Effector CD8-positive, alpha-beta T cell (primary cell): ENCODE results near the gene AP2A1.
A peak's percentile ranks its signal among the peaks of the same experiment; 100 is the strongest.

ENCODE experiments used
- DNase-seq: peaks from one replicate; lab custom pipeline; 2025; lab: John Stamatoyannopoulos, UW

The AP2A1 gene

DNA sequence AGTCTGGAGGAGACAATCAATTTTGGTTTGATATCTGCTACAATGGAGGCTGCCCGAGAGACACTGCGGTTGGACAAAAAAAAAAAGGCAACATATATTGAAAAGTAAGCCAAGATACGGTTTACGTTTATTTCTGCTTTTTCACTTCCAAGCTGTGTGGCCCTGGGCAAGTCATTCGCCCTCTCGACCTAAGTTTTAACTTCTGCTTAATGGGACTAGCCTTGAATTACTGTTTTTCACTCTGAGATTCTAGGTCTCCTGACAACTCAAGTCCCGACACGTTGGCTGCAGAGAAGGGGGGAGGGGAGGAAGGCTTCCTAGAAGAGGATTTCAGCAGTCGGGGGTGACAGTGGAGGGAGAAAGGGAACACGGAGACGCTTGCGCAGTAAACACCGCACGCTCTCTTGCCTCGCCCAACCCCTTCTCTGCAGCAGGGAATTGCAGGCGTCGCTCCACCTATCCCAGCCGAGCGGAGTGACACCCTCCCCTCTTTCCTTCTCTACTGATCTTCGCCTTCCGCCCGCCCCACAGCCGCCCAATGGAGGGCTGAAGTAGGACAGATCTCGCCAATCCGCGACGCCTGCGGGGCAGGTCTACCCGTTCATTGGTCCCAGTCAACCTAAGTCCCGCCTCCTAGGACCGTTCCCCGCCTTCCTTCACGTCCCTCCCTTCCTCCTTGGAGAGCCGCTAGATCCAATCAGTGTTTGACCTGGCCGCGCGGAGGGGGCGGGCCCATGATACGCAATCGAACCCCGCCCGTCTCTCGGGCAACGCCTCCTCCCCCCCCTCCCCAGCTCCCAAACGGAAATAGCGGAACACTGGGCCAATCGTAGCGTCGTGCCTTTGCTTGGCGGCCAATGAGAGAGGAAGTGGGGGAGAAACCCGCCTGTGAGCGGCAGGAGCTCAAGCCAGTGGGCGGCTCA is 533 bp upstream of the AP2A1 start:
- peak; percentile 99 for DNase-seq

DNA sequence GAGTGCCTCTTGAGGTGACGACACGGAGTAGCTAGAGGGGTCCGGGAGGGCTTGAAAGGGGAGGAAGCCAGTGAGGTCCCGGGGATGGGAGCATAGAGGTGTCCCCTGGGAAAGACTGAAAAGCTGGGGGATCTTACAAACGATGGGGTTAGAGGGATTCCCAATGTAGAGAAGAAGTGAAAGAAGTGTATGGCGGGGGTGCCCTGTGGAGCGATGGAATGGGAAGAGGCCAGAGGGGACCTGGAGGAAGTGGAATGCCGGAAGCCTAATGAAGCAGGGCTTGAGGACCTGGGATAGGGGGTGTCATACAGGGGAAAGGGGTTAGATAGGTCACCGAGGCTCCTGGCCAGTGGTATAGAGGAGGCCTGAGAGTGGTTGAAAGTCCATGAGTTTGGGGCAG is 580 bp downstream of the AP2A1 start:
- no peak for DNase-seq

DNA sequence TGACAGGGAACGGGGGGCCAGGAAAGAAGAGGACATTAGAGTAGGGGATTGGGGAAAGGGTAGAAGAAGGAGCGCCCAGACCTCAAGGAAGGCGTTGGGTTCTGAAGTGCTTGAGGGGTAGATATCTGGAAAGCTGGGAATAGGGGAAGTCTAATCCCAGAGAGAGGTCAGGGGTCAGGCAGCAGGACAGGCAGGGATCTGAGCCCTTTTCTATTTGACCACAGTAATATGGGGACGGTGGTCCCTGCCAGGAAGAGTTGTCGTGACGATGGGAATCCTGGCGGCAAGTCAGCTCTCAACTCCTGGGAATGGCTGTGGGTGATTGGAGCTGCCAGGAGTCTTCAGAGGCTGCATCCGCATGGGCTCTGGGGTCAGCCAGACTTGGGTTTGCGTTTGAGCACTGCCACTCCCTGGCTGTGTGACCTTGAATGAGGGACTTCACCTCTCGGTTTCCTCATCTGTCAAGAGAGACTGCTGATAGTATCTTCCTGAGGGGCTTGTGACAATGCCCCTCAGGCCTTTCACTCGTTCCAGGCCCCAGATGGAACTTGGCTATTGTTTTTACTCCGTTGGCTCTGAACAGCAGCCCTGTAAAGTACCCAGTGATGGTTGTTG is 1.3 kb downstream of the AP2A1 start:
- no peak for DNase-seq

DNA sequence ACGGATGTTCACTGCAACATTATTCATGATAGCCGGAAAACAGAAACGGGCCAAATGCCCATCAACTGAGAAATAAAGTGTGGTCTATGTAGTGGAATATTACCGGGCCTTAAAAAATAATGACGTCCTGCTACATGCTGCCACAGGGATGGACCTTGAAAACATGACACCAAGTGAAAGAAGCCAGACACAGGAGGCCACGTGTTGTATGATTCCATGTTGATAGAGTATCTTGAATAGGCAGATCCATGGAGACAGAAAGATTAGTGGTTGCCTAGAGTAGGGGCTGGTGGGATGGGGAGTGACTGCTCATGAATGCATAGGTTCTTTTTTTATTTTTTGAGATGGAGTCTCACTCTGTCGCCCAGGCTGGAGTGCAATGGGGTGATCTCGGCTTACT is 3.7 kb downstream of the AP2A1 start:
- no peak for DNase-seq

DNA sequence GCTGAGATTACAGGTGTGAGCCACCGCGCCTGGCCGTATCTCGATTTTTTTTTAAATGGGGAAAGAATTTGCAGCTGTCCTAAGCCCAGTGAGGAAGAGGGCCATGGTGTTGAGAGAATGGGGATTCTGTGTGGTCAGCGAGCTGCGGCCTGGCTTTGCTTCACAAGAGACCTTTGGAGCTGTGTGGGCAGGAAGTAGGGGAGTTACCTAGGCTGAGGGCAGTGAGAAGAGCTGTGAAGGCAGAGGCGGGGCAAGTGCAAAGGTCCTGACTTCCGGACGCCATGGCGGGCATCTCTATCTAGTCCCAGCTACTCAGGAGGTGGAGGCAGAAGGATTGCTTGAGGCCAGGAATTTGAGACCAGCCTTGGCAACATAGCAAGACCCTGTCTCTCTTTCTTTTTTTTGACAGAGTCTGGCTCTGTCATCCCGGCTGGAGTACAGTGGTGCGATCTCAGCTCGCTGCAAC is 4.9 kb downstream of the AP2A1 start:
- no peak for DNase-seq

DNA sequence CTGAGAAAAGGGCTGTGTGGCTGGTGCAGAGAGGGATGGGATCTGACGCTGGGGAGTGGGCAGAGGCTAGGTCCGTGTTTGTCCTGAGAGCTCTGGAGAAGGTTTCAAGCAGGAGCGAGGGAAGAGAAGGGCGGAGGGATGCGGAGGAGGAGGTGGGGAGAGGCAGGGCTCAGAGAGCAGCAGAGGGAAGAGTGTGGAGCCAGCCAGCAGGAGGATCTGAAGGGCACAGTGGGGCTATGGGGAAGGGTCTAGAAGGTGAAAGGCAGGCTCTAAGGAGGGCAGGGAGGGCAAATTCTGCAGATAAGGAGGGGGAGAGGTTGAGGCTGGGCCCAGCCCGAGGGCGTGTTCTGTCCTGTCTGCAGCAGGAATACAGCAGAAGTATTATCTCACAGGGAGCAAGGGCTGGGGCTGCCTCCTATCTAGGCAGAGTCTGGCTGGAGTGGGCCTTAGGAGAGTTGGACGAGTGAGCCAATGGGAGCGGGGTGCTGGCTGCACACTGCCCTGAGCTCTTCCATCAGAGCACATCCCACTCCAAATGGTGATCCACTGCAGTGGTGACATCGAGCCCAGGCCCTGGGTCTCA is 6.1 kb downstream of the AP2A1 start:
- DNase-seq: no peak

DNA sequence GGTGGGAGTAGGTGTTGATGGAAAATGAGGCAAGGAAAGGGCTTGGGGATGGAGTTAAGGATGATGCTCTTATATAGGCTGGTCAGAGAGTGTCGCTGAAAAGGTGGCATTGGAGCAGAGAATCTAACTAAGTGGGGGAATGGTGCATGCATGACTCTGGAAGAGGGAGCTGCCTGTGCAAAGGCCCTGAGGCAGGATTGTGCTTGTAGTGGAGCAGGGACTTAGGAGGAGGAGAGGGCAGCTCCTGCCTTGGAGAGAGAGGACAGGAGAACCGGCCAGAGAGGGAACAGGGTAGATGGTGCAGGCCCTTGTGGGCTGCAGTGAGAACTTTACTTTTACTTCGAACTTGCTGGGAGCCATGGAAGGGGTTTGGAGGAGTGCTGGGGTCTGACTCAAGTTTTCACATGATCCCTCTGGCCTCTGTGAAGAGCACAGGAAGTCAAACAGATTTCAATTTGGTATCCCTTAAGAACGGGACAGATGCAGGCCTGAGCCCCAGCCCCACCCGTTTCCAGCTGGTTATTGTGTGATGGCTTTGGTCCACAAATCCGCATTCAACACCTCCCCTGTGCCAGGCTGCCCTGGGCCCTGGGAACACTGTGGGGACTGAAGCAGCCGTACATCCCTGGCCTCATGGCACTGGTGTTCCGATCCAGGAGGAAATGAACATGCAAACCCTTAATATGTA is 7.0 kb downstream of the AP2A1 start:
- no peak for DNase-seq

DNA sequence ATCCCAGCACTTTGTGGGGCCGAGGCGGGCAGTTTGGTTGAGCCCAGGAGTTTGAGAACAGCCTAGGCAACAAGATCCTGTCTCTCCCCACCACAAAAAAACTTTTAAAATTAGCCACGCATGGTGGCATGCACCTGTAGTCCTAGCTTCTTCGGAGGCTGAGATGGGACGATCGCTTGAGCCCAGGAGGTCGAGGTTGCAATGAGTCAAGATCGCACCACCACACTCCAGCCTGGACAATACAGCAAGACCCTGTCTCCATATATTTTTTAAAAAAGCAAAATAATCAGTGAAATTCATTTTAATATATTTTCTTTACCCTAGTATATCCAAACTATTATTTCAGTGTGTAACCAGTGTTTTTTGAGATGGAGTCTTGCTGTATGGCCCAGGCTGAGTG is 8.2 kb downstream of the AP2A1 start:
- no peak for DNase-seq

DNA sequence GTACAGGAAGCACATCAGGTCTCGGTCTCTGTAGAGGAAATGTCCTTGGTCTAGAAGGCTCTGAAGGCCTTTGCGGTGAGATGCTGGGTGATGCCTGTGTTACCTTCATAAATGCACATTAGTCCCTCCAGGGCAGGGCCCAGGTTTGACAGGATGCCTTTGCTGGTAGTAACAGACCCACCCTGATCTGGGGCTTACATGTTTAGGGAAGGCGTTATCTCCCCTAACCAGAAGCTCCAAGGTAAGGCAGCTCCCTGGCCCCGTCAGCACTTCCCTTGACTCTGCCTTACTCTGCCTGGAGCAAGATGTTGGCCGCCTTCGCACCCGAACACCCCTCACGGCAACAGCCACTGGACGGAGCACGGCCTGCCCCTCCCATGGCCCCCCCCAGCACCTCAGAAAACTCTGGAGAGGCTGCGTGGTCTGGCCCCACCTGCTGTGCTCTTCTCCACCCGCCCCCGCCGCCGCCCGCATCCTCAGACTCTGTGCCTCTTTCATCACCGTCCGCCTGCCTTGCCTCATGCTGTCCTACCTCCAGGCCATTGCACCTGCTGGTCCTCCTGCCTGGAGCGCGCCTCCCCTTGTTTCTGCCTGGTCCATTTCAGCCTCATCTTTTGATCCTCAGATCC is 9.1 kb downstream of the AP2A1 start:
- DNase-seq: no peak

DNA sequence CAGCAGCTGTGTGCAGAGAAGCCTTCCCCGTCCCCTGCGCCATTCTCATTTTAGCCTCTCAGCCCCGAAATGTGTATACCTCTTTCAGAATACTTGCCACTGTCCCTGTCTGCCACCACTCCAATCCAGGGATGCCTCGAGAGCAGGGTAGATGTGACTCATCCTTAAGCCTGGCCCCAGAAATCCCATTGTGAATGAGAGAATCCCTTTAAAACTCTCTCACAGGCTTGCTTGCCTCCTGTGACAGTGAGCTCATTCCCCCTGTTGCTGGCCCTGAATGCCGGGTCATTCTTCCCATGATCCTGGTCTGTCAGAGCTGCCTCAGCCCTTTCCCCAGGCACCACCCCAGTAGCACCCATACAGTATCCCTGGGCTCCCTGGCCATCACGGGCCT is 9.6 kb downstream of the AP2A1 start:
- DNase-seq: no peak

DNA sequence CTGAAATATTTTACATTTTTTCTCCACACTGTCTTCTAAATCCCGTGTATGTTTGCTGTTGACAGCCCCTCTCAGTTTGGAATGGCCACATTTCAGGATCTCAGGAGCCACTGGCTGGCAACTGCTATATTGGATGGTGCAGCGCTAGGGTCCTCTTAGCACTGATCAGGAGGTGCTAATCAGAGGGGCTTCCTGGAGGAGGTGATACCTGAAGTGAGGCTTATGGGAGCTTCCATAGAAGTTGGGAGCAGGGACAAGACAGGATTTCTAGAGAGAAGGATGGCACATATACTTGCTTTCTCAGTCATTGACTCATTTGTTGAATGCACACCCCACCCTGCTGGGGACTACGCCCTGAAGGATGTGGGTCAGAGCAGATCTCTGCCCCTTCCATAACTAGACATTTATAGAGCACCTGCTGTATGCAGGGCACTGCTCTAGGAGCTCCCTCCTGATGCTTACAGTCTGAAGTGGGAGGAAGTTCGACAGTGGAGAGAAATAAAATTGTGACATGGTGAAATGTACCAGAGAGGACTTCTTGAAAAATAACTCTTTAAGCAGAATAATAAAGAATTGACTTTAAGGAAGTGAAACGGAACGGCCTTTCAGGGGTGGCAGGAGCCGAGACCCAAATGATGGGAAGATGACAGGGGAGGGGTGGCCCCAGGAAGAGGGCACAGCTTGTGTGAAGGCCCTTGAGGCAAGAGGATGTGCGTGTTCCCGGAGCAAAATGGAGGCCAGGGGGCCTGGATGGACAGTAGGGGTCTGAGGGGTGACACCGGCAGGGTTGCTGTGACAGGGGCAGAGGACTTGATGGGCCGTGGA is 13.1 kb downstream of the AP2A1 start:
- no peak for DNase-seq

DNA sequence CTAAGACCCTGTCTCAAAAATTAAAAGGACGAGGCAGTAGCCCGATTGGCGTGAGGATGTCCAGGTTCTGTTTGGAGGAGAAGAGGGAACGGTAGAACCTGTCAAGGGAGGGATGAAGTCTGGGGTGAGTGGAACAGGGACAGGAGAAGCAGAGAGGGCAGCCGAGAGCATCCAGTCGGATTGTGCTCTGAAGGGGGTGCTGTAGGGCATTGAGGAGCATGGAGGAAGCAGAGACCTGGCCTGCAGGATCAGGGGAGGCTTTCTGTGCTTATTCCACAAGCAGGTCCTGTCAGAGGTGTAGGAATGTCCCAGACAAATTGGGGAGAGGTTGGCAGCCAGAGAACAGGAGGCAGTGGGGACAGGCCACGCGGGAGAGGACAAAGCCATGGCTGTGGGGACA is 14.1 kb downstream of the AP2A1 start:
- no peak for DNase-seq

DNA sequence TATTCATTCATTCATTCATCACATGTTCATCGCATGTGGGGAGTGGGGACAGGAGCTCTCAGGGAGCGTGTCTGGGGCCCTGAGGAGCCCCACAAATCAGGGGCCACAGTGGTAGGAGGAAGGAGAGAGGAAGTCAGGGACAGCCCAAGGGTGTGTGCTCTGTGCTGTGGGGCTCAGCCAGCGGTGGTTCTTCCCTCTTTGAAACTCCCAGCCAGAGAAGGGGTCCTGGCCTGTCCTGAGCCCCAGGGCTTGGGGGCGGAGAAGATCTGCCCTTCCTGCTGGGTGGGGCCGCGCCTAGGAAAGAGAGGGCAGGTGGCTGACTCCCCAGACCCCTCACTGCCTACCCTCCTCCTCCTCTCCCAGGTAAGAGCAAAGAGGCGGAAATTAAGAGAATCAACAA is 14.6 kb downstream of the AP2A1 start:
- no peak for DNase-seq

DNA sequence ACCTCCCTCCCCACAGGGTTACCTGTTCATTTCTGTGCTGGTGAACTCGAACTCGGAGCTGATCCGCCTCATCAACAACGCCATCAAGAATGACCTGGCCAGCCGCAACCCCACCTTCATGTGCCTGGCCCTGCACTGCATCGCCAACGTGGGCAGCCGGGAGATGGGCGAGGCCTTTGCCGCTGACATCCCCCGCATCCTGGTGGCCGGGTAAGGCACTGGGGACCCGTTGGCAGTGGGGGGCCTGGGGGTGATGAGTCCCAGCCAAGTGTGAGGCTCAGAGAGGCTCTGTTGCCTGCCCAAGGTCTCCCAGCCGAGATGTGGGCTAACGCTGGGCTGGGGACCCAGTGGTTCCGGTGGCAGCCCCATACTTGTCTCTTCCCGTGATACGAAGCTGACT is 15.7 kb downstream of the AP2A1 start:
- DNase-seq: no peak

DNA sequence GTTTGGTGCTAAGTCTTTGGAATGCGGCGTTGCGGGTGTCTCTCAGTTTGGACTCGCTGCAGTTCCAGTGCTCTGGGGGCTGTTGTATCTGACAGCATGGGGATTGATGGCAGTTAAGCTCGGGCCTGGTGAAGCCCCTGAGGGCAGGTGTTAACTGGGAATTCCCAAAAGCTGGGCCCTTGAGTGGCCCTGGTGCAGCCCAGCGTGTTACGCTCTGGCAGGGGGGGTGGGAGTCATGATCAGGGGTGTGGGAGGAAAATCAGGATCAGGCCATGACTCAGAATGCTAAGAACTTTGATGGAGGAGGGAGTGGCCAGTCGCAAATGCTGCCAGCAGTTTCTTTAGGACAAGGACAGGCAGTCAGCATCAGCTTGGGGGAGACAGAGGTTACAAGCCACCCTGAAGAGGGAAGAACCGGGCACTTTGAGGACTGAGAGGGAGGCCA is 19.6 kb downstream of the AP2A1 start:
- DNase-seq: no peak

DNA sequence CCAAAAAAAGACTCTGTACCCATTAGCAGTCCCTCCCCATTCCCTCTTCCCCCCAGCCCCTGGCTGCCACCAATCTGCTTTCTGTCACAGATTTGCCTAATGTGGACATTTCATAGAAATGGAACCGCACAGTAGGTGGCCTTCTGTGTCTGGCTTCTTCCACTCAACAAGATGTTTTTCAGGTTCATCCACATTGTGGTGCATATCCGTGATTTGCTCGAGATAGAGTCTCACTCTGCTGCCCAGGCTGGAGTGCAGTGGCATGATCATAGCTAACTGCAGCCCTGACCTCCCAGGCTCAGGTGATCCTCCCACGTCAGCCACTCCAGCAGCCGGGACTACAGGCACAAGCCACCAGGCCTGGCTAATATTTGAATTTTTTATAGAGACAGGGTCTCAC is 20.9 kb downstream of the AP2A1 start:
- DNase-seq: no peak

DNA sequence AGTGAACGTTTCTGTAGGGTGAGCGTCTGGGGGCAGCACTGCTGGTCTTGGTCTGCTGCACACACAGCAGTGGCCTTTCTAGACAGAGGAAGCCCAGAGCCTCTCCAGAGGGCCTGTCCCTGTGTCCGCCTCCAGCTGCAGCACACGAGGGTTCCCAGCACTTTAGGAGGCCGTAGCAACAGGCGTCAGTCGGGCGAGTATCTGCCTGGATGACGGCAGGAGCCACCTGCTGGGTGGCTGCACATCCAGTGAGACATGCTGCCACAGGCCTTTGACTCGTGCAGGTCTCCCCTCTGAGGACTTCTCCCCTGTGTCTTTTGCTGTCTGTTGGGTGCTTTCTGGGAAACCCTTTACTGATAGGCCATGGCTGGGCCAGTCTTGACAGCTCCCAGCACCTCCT is 22.1 kb downstream of the AP2A1 start:
- no peak for DNase-seq

DNA sequence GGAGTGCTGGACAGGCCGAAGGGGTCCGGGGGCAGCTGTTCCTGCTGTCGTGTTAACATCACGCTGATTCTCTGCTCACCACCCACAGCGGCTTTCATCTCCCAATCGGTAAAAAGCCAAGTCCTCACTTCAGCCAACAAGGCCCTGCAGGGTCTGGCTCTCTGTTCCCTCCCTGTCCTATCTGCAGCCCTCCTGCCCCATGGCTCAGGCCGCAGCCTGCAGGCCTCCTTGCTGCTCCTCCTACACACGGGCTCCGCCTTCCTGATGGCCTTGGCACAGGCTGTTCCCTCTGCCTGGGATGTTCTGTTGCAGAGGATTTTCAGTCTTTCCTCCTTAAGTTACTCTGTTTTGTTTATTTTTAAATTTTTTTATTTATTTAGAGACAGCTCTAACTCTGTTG is 24.1 kb downstream of the AP2A1 start:
- DNase-seq: no peak

DNA sequence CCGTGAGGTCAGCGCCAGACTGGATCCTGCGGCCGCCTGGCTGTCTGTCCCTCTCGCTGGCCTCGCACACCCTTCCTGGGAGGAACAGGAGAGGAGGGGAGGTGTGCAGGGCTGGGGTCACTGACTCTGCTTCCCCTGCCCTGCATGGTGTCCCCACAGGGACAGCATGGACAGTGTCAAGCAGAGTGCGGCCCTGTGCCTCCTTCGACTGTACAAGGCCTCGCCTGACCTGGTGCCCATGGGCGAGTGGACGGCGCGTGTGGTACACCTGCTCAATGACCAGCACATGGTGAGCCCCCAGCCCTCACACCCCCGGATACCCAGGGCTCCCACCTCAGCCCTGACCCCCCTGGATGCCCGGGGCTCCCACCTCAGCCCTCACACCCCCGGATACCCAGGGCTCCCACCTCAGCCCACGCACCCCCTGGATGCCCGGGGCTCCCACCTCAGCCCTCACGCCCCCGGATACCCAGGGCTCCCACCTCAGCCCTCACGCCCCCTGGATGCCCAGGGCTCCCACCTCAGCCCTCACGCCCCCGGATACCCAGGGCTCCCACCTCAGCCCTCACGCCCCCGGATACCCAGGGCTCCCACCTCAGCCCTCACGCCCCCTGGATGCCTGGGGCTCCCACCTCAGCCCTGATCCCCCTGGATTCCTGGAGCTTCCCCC is 25.1 kb downstream of the AP2A1 start:
- DNase-seq: no peak

DNA sequence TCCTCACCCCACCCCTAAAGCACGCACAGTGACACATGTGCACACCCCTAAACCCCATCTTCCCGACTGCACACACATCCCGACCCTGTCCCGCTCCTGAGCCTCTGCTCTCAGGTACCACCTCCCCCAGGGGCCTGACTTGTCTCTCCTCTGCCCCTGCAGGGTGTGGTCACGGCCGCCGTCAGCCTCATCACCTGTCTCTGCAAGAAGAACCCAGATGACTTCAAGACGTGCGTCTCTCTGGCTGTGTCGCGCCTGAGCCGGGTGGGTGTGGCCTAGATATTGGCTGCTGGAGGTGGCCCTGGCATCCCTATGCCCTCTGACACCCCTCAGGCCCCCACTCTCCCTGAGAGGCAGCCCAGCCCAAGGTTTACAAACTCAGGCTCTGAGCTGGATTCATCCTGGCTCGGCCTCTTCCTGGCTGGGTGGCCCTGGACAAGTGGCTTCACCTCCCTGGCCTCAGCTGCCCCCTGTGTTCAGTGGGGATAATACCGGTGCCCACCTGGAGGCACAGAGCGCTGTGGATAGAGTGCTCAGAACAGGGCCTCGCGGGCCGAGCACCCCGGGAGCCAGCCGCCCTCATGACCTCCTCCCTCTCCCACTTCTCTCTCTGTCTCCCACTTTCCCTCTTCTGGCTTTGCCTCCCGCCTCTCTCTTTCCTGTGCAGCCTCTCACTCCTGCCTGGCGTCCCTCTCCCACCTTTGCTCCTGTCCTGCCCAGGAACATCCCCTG is 26.2 kb downstream of the AP2A1 start:
- DNase-seq: no peak
